GM19463 (cell line): ENCODE results near the gene C6orf62.
"Not testable (repeated sequence)": the region's sequence is repeated elsewhere in the genome, so short reads cannot be mapped to it uniquely, and the experiment has no call there.

Source experiments
- ATAC-seq: cut with Tn5 transposase; IDR thresholded peaks from one replicate; pipeline ENCODE4 v1.9.1; 2021; ENCODE audit warnings: mild to moderate bottlenecking, moderate library complexity; ENCODE audit not compliant: unreplicated experiment

C6orf62 gene

GRCh38 chr6:24702720-24703282 is 16.2 kb downstream of the C6orf62 start:
- no peak for ATAC-seq

- ATAC-seq = no peak
These were observed 19.2 kb downstream of the C6orf62 start for GRCh38 chr6:24699521-24700359.

GRCh38 chr6:24696097-24696496 is 22.9 kb downstream of the C6orf62 start:
- ATAC-seq = no peak

DNA sequence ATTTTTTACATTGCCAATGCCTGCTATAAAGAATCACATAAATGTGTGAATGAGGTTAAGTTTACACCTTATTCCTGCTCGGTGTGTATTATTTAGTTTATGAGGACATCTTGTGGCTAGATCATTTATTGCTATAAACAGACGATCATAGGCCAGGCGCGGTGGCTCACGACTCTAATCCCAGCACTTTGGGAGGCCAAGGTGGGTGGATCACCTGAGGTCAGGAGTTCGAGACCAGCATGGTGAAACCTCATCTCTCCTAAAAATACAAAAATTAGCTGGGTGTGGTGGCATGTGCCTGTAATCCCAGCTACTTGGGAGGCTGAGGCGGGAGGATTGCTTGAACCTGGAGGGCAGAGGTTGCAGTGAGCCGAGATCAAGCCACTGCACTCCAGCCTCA is 23.3 kb downstream of the C6orf62 start:
- ATAC-seq = not testable (repeated sequence)

GRCh38 chr6:24694198-24694597 is 24.8 kb downstream of the C6orf62 start:
- no peak for ATAC-seq

- ATAC-seq = no peak
These were observed 25.9 kb downstream of the C6orf62 start for GRCh38 chr6:24692848-24693592.

GRCh38 chr6:24692415-24692814 is 26.5 kb downstream of the C6orf62 start:
- ATAC-seq = no peak

- ATAC-seq = no peak
These were observed 27.0 kb downstream of the C6orf62 start for GRCh38 chr6:24692003-24692402.

- ATAC-seq = no peak
These were observed 27.4 kb downstream of the C6orf62 start for GRCh38 chr6:24691550-24691949.

DNA sequence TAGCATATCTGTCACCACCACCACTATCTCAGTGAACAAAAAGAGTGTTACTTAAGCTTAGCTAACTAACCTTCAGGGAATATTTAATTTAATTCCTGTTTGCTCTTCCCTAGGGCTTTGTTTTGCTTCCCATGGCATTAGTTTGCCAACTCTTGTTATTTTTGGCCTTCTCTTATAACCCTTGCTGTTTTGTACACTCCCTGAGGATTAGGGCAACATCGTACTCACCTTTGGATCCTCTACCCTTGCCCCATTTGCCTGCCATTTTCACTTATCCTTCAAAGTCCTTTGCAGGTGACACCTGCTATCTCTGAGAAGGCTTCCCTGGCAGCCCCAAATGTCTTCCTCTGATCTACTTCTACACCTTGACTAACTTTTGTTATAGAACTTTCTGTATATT is 28.4 kb downstream of the C6orf62 start:
- ATAC-seq = no peak

DNA sequence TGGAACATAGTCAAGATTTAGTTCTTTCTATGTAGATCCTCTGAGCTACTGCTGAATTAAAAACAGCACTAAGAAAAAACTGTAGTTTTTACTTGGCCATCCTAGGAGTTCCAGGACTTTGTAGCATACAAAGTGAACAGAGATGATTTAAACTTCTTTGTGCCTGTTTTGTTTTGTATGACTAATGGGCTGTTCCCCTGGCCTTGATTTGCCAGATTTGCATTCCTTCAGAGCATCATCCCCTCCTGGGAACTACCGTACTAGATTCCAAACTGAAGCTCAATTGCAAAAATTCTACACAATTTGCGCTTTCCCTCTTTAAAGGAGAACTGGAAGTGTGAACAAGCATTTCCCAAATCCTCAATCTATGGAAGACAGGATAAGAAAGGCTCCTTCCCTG is 29.0 kb downstream of the C6orf62 start:
- no peak for ATAC-seq

- no peak for ATAC-seq
These were observed 32.0 kb downstream of the C6orf62 start for GRCh38 chr6:24686946-24687345.

DNA sequence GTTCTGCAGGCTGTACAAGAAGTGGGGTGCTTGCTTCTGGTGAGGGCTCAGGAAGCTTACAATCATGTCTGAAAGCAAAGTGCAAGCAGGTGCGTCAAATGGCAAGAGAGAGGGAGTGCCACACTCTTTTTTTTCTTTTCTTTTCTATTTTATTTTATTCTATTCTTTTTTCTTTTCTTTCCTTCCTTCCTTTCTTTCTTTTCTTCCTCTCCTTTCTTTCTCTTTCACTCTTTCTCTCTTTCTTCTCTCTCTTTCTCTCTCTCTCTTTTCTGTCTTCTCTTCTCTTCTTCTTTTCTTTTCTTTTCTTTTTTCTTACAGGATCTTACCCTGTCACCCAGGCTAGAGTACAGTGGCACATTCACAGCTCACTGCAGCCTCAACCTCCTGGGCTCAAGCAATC is 32.5 kb downstream of the C6orf62 start:
- no peak for ATAC-seq

GRCh38 chr6:24683297-24684296 is 35.4 kb downstream of the C6orf62 start:
- no peak for ATAC-seq

- no peak for ATAC-seq
These were observed 38.4 kb downstream of the C6orf62 start for GRCh38 chr6:24680582-24680981.

- not testable (repeated sequence) for ATAC-seq
These were observed 40.1 kb downstream of the C6orf62 start for GRCh38 chr6:24678792-24679352.

GRCh38 chr6:24673625-24674024 is 45.3 kb downstream of the C6orf62 start:
- ATAC-seq = no peak

DNA sequence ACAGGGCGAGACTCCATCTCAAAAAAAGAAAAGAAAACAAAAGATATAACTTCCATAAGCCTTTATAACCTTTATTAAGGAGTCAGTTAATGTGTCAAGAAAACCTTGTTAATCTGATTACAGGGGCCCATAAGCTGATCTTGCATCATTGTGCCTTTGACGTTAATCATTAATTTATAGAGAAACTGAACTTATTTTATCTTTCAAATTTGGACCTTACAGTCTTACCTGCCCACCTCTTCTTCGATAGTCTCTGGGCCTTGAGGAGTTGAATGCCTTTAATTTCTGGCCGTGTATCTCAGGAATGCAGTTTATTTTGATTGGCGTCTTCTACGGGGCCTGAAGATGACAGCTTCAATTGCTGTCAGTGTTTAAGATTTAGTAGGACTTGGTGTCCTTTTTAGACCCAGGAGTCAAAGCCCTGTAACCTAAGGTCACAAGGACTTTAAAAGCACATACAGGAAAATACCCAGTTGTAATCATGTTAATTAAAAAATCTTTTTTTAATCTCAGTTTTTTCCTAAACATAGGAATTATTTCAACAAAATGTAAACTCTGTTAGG is 46.3 kb downstream of the C6orf62 start:
- ATAC-seq = no peak

- not testable (repeated sequence) for ATAC-seq
These were observed 47.9 kb downstream of the C6orf62 start for GRCh38 chr6:24671077-24671476.

DNA sequence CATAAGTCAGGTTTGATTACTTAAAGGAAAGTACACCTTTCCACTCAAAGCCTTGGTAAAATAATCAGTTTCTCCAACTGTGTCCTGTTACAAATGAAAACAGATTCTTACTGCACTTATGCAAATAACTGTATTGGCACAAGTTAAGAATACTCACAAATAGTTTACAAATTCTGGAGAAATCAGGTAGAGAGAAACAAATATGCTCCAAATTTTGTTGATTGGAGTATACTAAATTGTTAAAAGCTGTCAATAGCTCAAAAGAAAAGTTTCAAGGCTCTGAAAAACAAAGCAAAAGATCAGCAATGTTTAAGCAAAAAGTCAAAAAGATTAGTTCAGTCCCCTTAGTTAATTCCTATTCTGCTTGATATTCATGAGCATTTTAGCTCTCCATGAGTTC is 48.5 kb downstream of the C6orf62 start:
- ATAC-seq = not testable (repeated sequence)
